Colonic mucosa (tissue), 4 donors: ENCODE measurements around the gene PDZD2. TPM values are rescaled to one million over a fixed set of nuclear protein-coding genes. Genes with fewer than 3 reads are reported as not detected.
"Not testable (repeated sequence)": the region's sequence is repeated elsewhere in the genome, so short reads cannot be mapped to it uniquely, and the experiment has no call there.

Source experiments
- DNase-seq: peaks from one replicate; pipeline ENCODE4 v3.0.0-alpha.2; 2020
- H3K27ac ChIP-seq: fragments of 200-600 bp; one replicate; pipeline ENCODE4 v1.8.0; 2021
- H3K27me3 ChIP-seq: fragments of 200-600 bp; one replicate; pipeline ENCODE4 v1.8.0; 2021
- H3K36me3 ChIP-seq: fragments of 200-600 bp; one replicate; pipeline ENCODE4 v1.8.0; 2021
- H3K4me1 ChIP-seq: fragments of 200-600 bp; one replicate; pipeline ENCODE4 v1.8.0; 2021; ENCODE audit warnings: mild to moderate bottlenecking
- H3K4me3 ChIP-seq: fragments of 200-600 bp; one replicate; pipeline ENCODE4 v1.8.0; 2021
- H3K9ac ChIP-seq, 2 donors: one replicate each; pipeline ENCODE4 v1.7.0; 2013; ENCODE audit warnings: control low read depth in 2 of 2, low read depth in 2 of 2, low read length in 2 of 2
- H3K9me3 ChIP-seq: fragments of 200-600 bp; one replicate; pipeline ENCODE4 v1.8.0; 2021
- intact Hi-C: fragments of 100-400 bp; cut with DNase I; formaldehyde crosslinking; loops from one replicate; pipeline ENCODE4 v1.14.1; 2022
- total RNA-seq, 2 donors: library from RNA; stranded (reverse); fragmentation: NEBNext Ultra II Directional in 1 of 2; extraction: Animal tissue kit (Norgen Biotek cat#: 25700) in 1 of 2; gene quantifications; one replicate each; pipeline ENCODE4 v1.2.1, GENCODE V29; 2021
- TF ChIP-seq, protein P1 (sequence below): fragments of 200-600 bp; IDR thresholded peaks from one replicate; pipeline ENCODE4 v1.8.0; 2022; ENCODE audit warnings: antibody characterized with exemption, mild to moderate bottlenecking
- donor health status: healthy.
- donor health status: DM: no; HTN: no; CAD: no.
- donor health status: DM: no; HTN: no; CAD: no.

The PDZD2 gene
- total RNA-seq, 2 donors from 2014 or later, result 1.8 to 2.3 TPM

DNA sequence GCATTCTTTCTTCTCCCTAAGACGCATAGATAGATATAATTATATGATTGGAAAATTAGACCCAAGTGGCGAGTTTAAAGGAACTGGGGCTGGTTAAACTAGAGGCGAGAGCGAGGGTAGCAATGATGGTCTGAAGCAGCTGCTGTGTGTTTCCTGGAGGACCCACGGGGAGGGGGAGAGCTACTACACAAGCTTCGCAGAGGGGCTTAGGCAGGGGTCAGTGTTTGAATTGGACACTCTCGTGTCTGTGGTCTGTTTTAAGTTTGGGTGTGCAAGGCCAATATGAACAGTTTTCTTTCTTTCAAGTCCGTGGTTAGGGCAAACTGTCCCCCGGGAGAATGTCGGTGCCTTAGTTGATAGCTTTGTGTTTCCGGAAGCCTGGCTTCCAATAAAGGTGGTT, 43.1 kb downstream of the PDZD2 start:
- Histone ChIP-seq H3K9me3 (no peaks in the 10 kb centered on the region), H3K9ac (no peak overlapping the region), H3K27me3 (no peaks in the 10 kb centered on the region), H3K4me3 (no peak overlapping the region), H3K4me1 (no peaks in the 10 kb centered on the region), H3K27ac (no peak overlapping the region), H3K36me3 (no peaks in the 10 kb centered on the region)
- TF ChIP-seq, protein P1, sequence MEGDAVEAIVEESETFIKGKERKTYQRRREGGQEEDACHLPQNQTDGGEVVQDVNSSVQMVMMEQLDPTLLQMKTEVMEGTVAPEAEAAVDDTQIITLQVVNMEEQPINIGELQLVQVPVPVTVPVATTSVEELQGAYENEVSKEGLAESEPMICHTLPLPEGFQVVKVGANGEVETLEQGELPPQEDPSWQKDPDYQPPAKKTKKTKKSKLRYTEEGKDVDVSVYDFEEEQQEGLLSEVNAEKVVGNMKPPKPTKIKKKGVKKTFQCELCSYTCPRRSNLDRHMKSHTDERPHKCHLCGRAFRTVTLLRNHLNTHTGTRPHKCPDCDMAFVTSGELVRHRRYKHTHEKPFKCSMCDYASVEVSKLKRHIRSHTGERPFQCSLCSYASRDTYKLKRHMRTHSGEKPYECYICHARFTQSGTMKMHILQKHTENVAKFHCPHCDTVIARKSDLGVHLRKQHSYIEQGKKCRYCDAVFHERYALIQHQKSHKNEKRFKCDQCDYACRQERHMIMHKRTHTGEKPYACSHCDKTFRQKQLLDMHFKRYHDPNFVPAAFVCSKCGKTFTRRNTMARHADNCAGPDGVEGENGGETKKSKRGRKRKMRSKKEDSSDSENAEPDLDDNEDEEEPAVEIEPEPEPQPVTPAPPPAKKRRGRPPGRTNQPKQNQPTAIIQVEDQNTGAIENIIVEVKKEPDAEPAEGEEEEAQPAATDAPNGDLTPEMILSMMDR, result no peak
- intact Hi-C loops, result no loop called here
- no peak for DNase-seq

DNA sequence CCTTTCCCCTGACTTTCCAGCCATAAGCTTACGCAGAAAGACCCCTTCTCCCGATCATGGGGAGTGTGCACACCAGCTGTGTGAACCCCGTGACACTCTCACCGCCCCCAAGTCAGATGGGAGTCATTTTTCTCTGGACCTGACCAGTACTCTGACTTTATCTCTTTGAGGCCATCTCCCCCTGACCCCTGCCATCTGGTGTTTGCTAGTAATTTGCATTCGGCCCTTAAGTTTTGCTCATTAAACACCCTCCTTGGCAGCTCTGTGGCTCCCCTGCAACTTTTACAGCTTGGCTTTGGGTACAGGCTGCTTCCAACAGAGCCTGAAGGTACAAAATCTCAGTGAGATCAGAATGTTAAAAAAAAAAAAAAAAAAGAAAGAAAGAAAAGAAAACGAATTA, 43.9 kb downstream of the PDZD2 start:
- H3K27me3 ChIP-seq, result no peaks in the 10 kb centered on the region
- no peaks in the 10 kb centered on the region for H3K36me3 ChIP-seq
- DNase-seq, result no peak
- no peak overlapping the region for H3K9ac ChIP-seq
- no peaks in the 10 kb centered on the region for H3K9me3 ChIP-seq
- intact Hi-C loops, result no loop called here
- H3K27ac ChIP-seq, result no peak overlapping the region
- H3K4me3 ChIP-seq, result no peak overlapping the region
- H3K4me1 ChIP-seq, result no peaks in the 10 kb centered on the region
- TF ChIP-seq, protein P1, result no peak

DNA sequence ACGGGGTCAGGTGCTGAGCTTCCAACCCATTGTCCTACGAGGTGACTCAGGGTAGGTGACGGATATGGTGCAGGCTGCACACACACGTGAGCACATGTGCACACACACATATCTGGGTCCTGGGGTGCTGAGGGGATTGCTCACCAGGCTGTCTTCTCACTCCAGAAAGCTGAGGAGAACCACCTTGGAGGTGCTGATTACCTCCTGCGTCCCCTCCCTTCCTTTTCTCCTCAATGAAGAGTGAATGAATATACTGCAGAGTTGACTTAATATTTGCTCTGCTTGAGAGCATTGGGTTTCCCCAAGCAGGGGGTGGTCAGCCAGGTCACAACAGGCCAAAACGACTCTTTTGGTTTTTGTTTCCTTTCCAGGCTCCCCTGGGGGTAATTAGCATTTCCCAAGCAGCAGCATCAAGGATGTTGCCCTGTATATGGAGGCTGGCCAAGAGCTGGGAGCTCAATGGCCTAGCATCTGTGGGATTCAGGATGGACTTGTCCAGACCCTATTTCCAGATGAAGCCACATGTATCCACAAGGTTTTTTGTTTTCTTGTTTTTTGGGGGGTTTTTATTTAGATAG, 49.7 kb downstream of the PDZD2 start:
- DNase-seq, result no peak
- TF ChIP-seq, protein P1, result no peak
- H3K9ac ChIP-seq, result no peak overlapping the region

DNA sequence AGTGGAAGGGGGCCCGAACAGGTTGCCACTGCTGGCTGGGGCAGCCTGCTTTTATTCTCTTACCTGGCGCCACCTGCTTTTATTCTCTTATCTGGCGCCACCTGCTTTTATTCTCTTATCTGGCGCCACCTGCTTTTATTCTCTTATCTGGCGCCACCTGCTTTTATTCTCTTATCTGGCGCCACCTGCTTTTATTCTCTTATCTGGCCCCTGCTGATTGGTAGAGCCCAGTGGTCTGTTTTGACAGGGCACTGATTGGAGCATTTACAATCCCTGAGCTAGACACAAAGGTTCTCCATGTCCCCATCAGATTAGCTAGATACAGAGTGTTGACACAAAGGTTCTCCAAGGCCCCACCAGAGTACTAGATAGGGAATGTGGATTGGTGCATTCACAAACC, 52.5 kb downstream of the PDZD2 start:
- H3K36me3 ChIP-seq, intact Hi-C loops, H3K27ac ChIP-seq, H3K27me3 ChIP-seq, H3K4me3 ChIP-seq, H3K9ac ChIP-seq, H3K9me3 ChIP-seq, H3K4me1 ChIP-seq, DNase-seq: not testable (repeated sequence)

More for the DNA sequence above, 49.7 kb downstream of the PDZD2 start:
- Histone ChIP-seq H3K27ac (no peak overlapping the region), H3K9me3 (no peaks in the 10 kb centered on the region), H3K4me3 (no peak overlapping the region), H3K4me1 (no peaks in the 10 kb centered on the region), H3K36me3 (no peaks in the 10 kb centered on the region), H3K27me3 (no peaks in the 10 kb centered on the region)
- intact Hi-C loops, result no loop called here

DNA sequence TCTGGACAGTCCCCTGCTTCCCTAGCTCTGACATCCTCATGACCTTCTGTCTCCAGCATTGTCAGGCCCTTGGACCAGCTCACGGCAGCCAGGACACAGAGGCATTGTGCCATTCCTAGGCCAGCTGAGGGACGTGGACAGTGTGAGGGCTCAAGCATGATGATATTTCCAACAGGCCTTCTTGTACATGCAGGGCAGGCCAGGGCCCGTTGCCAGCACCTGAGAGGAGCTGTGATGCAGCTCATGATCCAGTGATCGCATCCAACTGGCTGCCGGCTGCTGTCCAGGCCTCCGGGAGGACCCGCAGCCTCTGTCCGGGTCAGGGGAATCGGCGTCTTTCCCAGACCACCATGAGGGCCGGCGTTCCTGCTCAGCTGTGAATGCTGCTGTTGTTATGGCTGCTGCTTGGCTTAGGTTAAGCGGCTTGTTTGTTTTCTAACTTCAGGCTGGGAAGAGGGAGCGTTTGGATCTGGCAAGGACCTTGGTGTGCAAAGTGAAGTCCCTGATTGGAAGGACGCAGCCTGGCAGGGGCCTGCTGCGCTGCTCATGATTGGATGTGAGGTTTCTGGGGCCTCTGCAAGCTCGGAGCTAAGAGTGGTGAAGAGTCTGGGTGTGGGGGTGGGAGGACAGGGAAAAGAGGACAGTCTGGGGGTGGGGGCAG, 53.8 kb downstream of the PDZD2 start:
- no peak overlapping the region for H3K4me3 ChIP-seq
- no peaks in the 10 kb centered on the region for H3K36me3 ChIP-seq
- TF ChIP-seq, protein P1, result no peak
- no peaks in the 10 kb centered on the region for H3K4me1 ChIP-seq
- no peak overlapping the region for H3K9ac ChIP-seq
- no peak for DNase-seq
- no peak overlapping the region for H3K27ac ChIP-seq
- H3K27me3 ChIP-seq, result no peaks in the 10 kb centered on the region
- H3K9me3 ChIP-seq, result no peaks in the 10 kb centered on the region
- intact Hi-C loops, result no loop called here

DNA sequence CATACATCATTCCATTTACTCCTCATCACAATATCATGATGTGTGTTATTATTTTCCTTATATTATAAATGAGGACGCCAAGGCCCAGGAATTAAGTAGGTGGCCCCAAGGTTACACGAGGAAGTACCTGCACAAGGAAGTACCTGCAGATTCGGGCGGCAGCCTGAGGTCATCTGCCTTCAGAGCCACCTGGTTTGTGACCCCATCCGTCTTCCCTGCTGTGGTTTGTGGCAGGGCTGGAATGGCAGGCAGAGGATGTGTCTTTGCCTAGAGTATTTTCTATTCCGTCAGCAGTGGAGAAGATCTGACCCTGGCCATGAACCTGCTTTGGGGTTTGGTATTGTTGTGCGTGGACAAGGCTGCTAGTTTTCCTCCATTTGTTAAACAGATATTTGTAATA, 59.7 kb downstream of the PDZD2 start:
- H3K36me3 ChIP-seq, result no peaks in the 10 kb centered on the region
- H3K27me3 ChIP-seq, result no peaks in the 10 kb centered on the region
- no peaks in the 10 kb centered on the region for H3K4me1 ChIP-seq
- TF ChIP-seq, protein P1, result no peak
- H3K27ac ChIP-seq, result no peak overlapping the region
- no peak overlapping the region for H3K9ac ChIP-seq
- H3K4me3 ChIP-seq, result no peak overlapping the region
- no peaks in the 10 kb centered on the region for H3K9me3 ChIP-seq
- intact Hi-C loops, result no loop called here
- no peak for DNase-seq
